ENCODE data around the gene WNK4. TPM values are rescaled to one million over a fixed set of nuclear protein-coding genes. Genes with fewer than 3 reads are reported as not detected.

WNK4 gene
- total and polyA plus RNA-seq, 5 experiments from 2014 or later: 0.09 to 0.62 (median 0.27) TPM; not detected in 2

DNA sequence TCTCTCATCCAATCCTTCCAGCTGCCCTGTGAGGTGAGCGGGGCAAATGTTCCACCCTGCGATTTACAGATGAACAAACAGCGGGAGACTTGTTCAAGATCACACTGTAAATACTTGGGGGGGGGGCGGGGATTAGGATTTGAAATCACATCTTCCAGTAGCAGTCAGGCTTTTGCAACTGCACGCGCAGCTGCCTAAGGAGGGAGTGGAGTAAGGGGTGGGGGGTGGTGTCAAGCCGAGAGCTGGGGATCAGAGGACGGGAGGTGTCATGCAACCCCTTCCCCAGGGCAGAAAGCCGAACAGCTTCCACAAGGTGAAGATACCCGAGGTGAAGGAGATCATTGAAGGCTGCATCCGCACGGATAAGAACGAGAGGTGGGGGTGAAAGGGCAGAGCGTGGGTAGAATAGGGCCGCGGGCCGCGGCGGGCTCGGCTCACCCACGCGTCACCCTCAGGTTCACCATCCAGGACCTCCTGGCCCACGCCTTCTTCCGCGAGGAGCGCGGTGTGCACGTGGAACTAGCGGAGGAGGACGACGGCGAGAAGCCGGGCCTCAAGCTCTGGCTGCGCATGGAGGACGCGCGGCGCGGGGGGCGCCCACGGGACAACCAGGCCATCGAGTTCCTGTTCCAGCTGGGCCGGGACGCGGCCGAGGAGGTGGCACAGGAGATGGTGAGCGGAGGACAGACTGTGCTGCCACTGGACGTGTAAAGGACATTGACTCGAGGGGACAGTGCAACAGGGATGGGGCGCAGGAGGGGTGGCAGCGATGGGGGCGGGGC lies 4.6 kb downstream of the WNK4 start:
- peaks cover 20 to 42% (median 32%) of the 10 kb centered on the region in 4 donors for H3K4me1 Mint-ChIP-seq
- peaks cover 0 to 5% (median 0%) of the 10 kb centered on the region in 3 donors for H3K36me3 Mint-ChIP-seq
- H3K27me3 Mint-ChIP-seq: peaks cover 33 to 76% (median 59%) of the 10 kb centered on the region in 5 donors
- ATAC-seq: peak; percentile 53 to 54
- POLR2A ChIA-PET: interaction anchor here (0.9 to 1.8 kb wide), 2 partner anchors 11 to 177 kb away, joined by 4 to 8 read pairs; partner anchors contain the start of gene VPS25
- H3K27ac Mint-ChIP-seq: no peak overlapping the region
- DNase-seq: no peak
- H3K4me3 Mint-ChIP-seq: peak overlapping the region in 9 of 10 donors; percentile 34 to 77 (median 61)
- peaks cover 0 to 1% (median 0%) of the 10 kb centered on the region in 9 donors for H3K9me3 Mint-ChIP-seq

GRCh38 chr17:42787266-42787665 lies 6.9 kb downstream of the WNK4 start:
- Mint-ChIP-seq H3K4me3 (no peak overlapping the region), H3K27me3 (peaks cover 28 to 65% (median 53%) of the 10 kb centered on the region in 5 donors), H3K27ac (no peak overlapping the region), H3K4me1 (peaks cover 21 to 33% (median 27%) of the 10 kb centered on the region in 4 donors), H3K9me3 (peaks cover 0 to 1% (median 0%) of the 10 kb centered on the region in 9 donors), H3K36me3 (peaks cover 0 to 5% (median 0%) of the 10 kb centered on the region in 3 donors)
- POLR2A ChIA-PET: no interaction called here
- no peak for ATAC-seq
- no peak for DNase-seq

- Mint-ChIP-seq H3K4me1 (peaks cover 6 to 26% (median 19%) of the 10 kb centered on the region in 4 donors), H3K4me3 (no peak overlapping the region), H3K27ac (no peak overlapping the region), H3K36me3 (peaks cover 0 to 3% (median 0%) of the 10 kb centered on the region in 3 donors), H3K9me3 (peaks cover 0 to 1% (median 0%) of the 10 kb centered on the region in 9 donors), H3K27me3 (peaks cover 5 to 20% (median 17%) of the 10 kb centered on the region in 5 donors)
- POLR2A ChIA-PET: interaction anchor here (0.8 kb wide), 1 partner anchor 21 kb away, joined by 4 read pairs; no protein-coding TSS in a partner anchor
- ATAC-seq (no peak), DNase-seq (no peak)
These were observed 11.5 kb downstream of the WNK4 start for GRCh38 chr17:42791948-42792347.

DNA sequence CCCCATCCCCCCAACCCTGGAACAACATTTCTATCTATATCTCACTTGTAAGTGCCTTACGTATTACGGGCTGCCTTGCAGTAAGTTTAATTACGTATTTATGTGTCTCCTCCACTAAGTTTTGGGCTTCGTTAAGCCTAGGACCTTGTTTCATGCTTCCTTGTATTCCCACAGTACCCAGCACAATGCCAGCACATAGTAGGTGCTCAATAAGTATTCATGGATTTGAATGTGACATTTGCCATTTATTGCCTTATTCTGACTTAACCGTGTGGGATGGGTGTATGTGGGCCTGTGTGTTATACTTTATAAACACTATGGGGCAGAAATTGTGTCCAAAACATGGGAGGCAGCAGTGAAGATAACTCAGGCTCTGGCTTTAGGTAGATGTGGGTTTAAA lies 12.1 kb downstream of the WNK4 start:
- ATAC-seq: no peak
- Mint-ChIP-seq H3K36me3 (peaks cover 0 to 3% (median 0%) of the 10 kb centered on the region in 3 donors), H3K4me1 (peaks cover 12 to 32% (median 21%) of the 10 kb centered on the region in 4 donors), H3K4me3 (no peak overlapping the region), H3K9me3 (no peaks in the 10 kb centered on the region), H3K27me3 (peaks cover 5 to 16% (median 11%) of the 10 kb centered on the region in 5 donors), H3K27ac (no peak overlapping the region)
- POLR2A ChIA-PET: interaction anchor here (0.8 kb wide), 1 partner anchor 21 kb away, joined by 4 read pairs; no protein-coding TSS in a partner anchor
- DNase-seq: no peak

GRCh38 chr17:42795061-42795460 lies 14.7 kb downstream of the WNK4 start:
- Mint-ChIP-seq H3K4me3 (peak overlapping the region in 2 of 10 donors; percentile 36 to 62), H3K9me3 (no peaks in the 10 kb centered on the region), H3K4me1 (peaks cover 19 to 45% (median 31%) of the 10 kb centered on the region in 4 donors), H3K27ac (no peak overlapping the region), H3K27me3 (peaks cover 0 to 3% (median 0%) of the 10 kb centered on the region in 5 donors), H3K36me3 (peaks cover 0 to 3% (median 0%) of the 10 kb centered on the region in 3 donors)
- DNase-seq (no peak), ATAC-seq (no peak)
- POLR2A ChIA-PET: interaction anchor here (1.8 kb wide), 1 partner anchor 22 kb away, joined by 4 read pairs; the partner anchor contains the start of gene VPS25

GRCh38 chr17:42795465-42795864 lies 15.1 kb downstream of the WNK4 start:
- ATAC-seq: no peak
- Mint-ChIP-seq H3K4me1 (peaks cover 19 to 45% (median 31%) of the 10 kb centered on the region in 4 donors), H3K27ac (peak overlapping the region in 2 of 10 donors; percentile 33 to 76), H3K9me3 (no peaks in the 10 kb centered on the region), H3K27me3 (no peaks in the 10 kb centered on the region), H3K4me3 (peak overlapping the region in 5 of 10 donors; percentile 4 to 62 (median 52)), H3K36me3 (peaks cover 0 to 3% (median 0%) of the 10 kb centered on the region in 3 donors)
- POLR2A ChIA-PET: no interaction called here
- no peak for DNase-seq

DNA sequence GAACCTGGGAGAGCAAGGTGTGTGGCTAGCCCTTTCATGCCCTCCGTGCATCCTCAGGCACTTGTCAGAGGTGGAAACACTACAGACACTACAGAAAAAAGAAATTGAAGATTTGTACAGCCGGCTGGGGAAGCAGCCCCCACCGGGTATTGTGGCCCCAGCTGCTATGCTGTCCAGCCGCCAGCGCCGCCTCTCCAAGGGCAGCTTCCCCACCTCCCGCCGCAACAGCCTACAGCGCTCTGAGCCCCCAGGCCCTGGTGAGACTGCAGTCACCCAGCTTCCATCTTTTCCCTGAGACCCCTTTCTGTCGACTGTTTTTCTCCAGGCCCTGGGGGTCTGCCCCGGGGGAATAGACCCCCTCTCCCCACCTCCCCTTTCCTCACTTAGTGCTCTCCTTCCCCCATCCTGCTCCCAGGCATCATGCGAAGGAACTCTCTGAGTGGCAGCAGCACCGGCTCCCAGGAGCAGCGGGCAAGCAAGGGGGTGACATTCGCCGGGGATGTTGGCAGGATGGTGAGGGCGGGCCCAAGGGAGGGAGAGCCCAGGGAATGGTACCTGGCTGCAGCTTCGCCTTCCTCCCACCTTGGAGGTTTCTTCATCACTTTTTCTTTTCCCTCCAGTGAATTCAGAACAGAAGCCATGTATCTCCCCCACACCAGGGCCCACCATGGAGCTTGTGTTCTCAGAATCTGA lies 15.8 kb downstream of the WNK4 start:
- peak overlapping the region in 6 of 10 donors; percentile 4 to 98 (median 50) for H3K4me3 Mint-ChIP-seq
- ATAC-seq: no peak
- H3K9me3 Mint-ChIP-seq: no peaks in the 10 kb centered on the region
- peaks cover 0 to 3% (median 0%) of the 10 kb centered on the region in 3 donors for H3K36me3 Mint-ChIP-seq
- H3K27ac Mint-ChIP-seq: peak overlapping the region in 1 of 10 donors; percentile 29
- no peak for DNase-seq
- H3K27me3 Mint-ChIP-seq: no peaks in the 10 kb centered on the region
- POLR2A ChIA-PET: no interaction called here
- peaks cover 21 to 45% (median 31%) of the 10 kb centered on the region in 4 donors for H3K4me1 Mint-ChIP-seq

DNA sequence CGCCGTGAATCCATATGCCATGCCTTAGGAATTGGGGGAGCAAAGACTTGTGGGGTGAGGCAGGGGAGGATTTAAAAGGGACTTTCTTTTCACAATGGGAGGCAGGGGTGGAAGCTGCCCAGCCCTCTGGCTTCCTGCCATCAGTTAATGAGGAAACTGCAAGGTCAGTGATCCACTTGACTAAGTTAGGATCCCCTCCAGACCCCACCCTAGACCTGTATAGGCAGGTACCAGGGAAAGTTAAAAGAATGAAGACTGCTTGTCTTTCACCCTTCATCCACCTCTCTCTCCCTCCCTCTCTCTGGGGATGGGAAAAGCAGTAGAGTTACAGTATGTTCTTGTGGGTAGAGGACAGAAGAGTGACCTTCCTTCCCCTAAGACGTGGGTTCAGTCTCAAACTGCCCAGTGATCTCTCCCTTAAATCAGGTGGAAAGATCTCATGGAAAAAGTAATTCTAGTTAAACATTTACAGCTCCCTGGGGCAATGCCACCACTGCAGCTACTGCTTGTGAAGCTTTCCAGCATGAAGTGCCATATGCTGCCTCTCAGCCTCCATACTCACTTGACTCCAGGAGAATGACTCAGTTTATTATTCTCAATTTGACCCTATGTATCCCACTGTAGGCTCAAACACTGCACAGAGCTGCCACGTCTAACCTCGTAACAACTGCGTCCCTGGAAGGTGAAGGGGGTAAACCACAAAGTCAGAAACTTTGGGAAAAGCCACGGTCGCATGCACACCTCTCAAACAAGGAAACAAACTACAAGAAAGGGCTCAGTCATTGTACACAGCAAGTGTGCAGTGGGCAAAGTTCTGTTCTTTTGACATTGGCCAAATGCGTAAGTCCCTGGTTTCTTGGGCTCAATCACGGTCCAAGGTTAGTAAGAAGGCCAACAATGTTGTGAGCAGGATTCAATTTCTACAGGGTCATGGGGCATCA lies 16.9 kb downstream of the WNK4 start:
- H3K27ac Mint-ChIP-seq: peak overlapping the region in 4 of 10 donors; percentile 5 to 95 (median 94)
- no peaks in the 10 kb centered on the region for H3K27me3 Mint-ChIP-seq
- H3K9me3 Mint-ChIP-seq: no peaks in the 10 kb centered on the region
- H3K4me3 Mint-ChIP-seq: peak overlapping the region; percentile 92 to 98 (median 96)
- DNase-seq (no peak), ATAC-seq (no peak)
- POLR2A ChIA-PET: interaction anchor here (0.6 to 2.2 kb wide), 4 partner anchors 16 to 763 kb away, joined by 3 to 12 read pairs (median 8); partner anchors contain the start of genes BECN1 and VPS25
- peaks cover 0 to 3% (median 0%) of the 10 kb centered on the region in 3 donors for H3K36me3 Mint-ChIP-seq
- H3K4me1 Mint-ChIP-seq: peaks cover 21 to 45% (median 31%) of the 10 kb centered on the region in 4 donors

GRCh38 chr17:42798011-42798382 lies 17.6 kb downstream of the WNK4 start:
- H3K4me3 Mint-ChIP-seq: peak overlapping the region; percentile 92 to 98 (median 96)
- ATAC-seq (no peak), DNase-seq (no peak)
- peaks cover 0 to 3% (median 0%) of the 10 kb centered on the region in 3 donors for H3K36me3 Mint-ChIP-seq
- H3K9me3 Mint-ChIP-seq: no peaks in the 10 kb centered on the region
- POLR2A ChIA-PET: interaction anchor here (0.6 to 2.2 kb wide), 6 partner anchors 16 to 564 kb away, joined by 3 to 12 read pairs (median 4); partner anchors contain the start of genes BECN1 and VPS25
- H3K27ac Mint-ChIP-seq: peak overlapping the region; percentile 34 to 95 (median 91)
- peaks cover 21 to 45% (median 31%) of the 10 kb centered on the region in 4 donors for H3K4me1 Mint-ChIP-seq
- H3K27me3 Mint-ChIP-seq: no peaks in the 10 kb centered on the region

GRCh38 chr17:42798383-42799380 lies 18.3 kb downstream of the WNK4 start, which contains the start of the genes CNTD1 and COA3:
CNTD1 (plus strand) TSS chr17:42798861; CDS start chr17:42799068, 207 bp downstream.
COA3 (minus strand) TSS chr17:42798704; CDS start chr17:42798681, 23 bp downstream.
- ATAC-seq (peak; percentile 99), DNase-seq (peak; percentile 55 to 85 (median 66))
- Mint-ChIP-seq H3K27me3 (no peaks in the 10 kb centered on the region), H3K4me1 (peaks cover 21 to 45% (median 31%) of the 10 kb centered on the region in 4 donors), H3K27ac (peak within 1 kb of the TSS; percentile 68 to 95 (median 91)), H3K36me3 (peaks cover 0 to 3% (median 0%) of the 10 kb centered on the region in 3 donors), H3K4me3 (peak within 1 kb of the TSS; percentile 92 to 98 (median 96)), H3K9me3 (no peaks in the 10 kb centered on the region)
- POLR2A ChIA-PET: interaction anchor here (0.6 to 2.2 kb wide), 6 partner anchors 15 to 563 kb away, joined by 3 to 12 read pairs (median 4); partner anchors contain the start of genes BECN1 and VPS25
